Thymus (tissue), 11 donors: ENCODE data around the gene MAPK12. TPM values are rescaled to one million over a fixed set of nuclear protein-coding genes. Genes with fewer than 3 reads are reported as not detected.
A peak's percentile ranks its signal among the peaks of the same experiment; 100 is the strongest.

Source experiments
- DNase-seq, 9 donors: peaks; one replicate each; pipeline ENCODE4 v3.0.0-alpha.2; 2013; ENCODE audit warnings: low spot score in 9 of 9, low read depth in 6 of 9, missing footprints in 1 of 9
- H3K27ac ChIP-seq, 2 donors: one replicate each; pipeline ENCODE4 v1.5.1; 2013; ENCODE audit warnings: control low read depth in 1 of 2, low read depth in 1 of 2, low read length in 1 of 2, mild to moderate bottlenecking in 1 of 2, moderate library complexity in 1 of 2
- H3K27me3 ChIP-seq, 2 donors: one replicate each; pipeline ENCODE4 v1.5.1; 2013; ENCODE audit warnings: low read length in 1 of 2; ENCODE audit not compliant: control insufficient read depth in 2 of 2, insufficient read depth in 1 of 2
- H3K36me3 ChIP-seq, 2 donors: one replicate each; pipeline ENCODE4 v1.5.1; 2013; ENCODE audit warnings: low read length in 1 of 2, mild to moderate bottlenecking in 1 of 2, moderate library complexity in 1 of 2; ENCODE audit not compliant: control insufficient read depth in 2 of 2, insufficient read depth in 2 of 2
- H3K4me1 ChIP-seq, 2 donors: one replicate each; pipeline ENCODE4 v1.5.1; 2013; ENCODE audit warnings: low read length in 2 of 2; ENCODE audit not compliant: control insufficient read depth in 2 of 2, insufficient read depth in 2 of 2
- H3K4me3 ChIP-seq, 2 donors: one replicate each; pipeline ENCODE4 v1.5.1; 2013; ENCODE audit warnings: low read length in 2 of 2, control low read depth in 1 of 2, mild to moderate bottlenecking in 1 of 2
- H3K9me3 ChIP-seq, 2 donors: one replicate each; pipeline ENCODE4 v1.5.1; 2013; ENCODE audit warnings: low read length in 1 of 2, mild to moderate bottlenecking in 1 of 2; ENCODE audit not compliant: control insufficient read depth in 2 of 2, insufficient read depth in 1 of 2
- WGBS: extraction: QIAGEN DNeasy Blood & Tissue Kit; methylation state at CpG from one replicate; pipeline ENCODE4 v1.1.7; 2013; 5-methylcytosine and 5-hydroxymethylcytosine counted together
- polyA plus RNA-seq: library from polyadenylated mRNA; stranded (reverse); fragments of 200-250 nt; gene quantifications from one replicate; pipeline ENCODE4 v1.2.3, GENCODE V29; 2013
- total RNA-seq: library from RNA; stranded (reverse); fragments of 120-200 nt; gene quantifications from one replicate; pipeline ENCODE4 v1.2.4, GENCODE V29; 2013
- donor health status: healthy.

The MAPK12 gene
- total and polyA plus RNA-seq, 2 donors = 2.2 to 8.2 TPM

DNA sequence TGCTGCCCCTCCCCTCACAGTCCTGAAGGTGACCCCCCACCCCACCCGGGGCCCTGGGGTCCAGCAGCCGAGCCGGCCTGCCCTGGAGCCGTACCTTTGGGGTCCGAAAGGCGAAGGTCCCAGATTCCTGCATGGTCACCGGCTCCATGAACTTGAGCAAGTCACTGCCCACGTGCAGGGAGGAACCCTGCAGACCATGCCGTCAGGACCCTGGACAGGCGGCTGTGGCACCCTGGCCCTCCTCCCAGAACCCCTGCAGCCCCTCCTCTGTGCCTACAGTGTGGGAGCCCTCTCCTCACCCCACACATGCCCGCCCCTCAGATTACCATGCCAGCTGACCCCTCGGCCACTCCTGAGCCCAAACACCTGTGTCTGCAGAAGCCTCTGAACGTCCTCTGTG is 23.0 kb upstream of the MAPK12 start:
- 94% methylated on average over 13 of the region's 13 CpGs for WGBS
- DNase-seq = no peak
- Histone ChIP-seq H3K4me1 (no peaks in the 10 kb centered on the region), H3K27ac (no peak overlapping the region), H3K27me3 (no peaks in the 10 kb centered on the region), H3K4me3 (no peak overlapping the region), H3K36me3 (no peaks in the 10 kb centered on the region), H3K9me3 (no peaks in the 10 kb centered on the region)

DNA sequence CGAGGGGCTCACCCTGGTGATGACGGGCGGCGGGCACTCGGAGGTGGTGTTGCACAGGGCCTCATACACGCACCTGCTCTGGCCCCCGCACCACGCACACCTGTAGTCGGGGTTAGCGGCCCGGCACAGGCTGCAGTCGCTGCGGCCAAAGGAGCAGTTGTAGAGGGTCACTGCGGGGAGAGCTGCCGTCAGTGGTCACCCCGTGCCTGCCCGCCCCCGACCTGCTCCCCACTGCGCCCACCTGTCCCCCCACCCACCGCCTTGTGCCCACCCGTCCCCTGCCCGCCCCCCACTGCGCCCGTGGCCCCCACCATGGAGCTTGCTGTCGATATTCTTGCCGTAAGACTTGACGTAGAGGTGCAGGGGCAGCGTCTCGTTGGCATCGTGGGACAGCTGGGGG is 22.3 kb upstream of the MAPK12 start:
- no peak for DNase-seq
- Histone ChIP-seq H3K27me3 (no peaks in the 10 kb centered on the region), H3K4me1 (no peaks in the 10 kb centered on the region), H3K27ac (no peak overlapping the region), H3K9me3 (no peaks in the 10 kb centered on the region), H3K4me3 (no peak overlapping the region), H3K36me3 (no peaks in the 10 kb centered on the region)
- WGBS = 97% methylated on average over 30 of the region's 30 CpGs

DNA sequence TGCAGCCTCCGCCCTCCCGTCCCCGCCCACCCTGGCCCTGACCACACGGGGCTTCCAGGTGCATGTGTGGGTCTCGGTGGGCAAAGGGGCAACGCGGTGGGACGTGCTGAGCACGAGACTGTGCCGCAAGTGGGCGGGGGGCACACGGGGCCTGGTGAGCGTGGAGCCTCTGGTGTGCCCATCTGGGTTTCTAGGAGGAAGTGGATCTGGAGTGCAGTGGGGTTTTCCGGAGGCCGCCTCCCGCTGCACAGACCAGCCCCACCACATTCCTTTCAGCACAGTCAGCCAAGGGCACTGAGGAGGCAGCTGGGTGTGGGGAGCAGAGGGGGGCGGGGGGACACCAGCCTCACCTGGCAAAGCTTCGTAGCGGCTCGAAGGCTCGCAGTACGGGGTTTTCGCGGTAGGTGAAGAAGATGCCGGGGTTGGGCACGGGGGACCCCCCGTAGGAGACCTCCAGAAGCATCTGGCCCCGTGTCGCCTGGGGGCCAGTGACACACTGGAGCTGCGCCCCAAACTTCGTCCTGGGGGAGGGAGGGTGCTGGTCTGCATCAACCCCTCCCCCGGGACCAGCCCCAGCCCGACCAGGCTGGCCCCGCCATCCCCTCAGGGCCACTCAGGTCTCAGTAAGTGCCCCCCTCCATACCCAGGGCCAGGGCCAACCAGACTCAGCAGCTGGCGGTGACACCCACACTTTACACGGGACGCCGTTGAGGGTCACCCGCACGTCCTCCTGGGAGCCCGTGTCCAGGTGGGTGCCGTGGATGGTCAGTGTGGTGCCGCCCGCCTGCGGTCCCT is 21.1 kb upstream of the MAPK12 start:
- no peak overlapping the region for H3K4me3 ChIP-seq

DNA sequence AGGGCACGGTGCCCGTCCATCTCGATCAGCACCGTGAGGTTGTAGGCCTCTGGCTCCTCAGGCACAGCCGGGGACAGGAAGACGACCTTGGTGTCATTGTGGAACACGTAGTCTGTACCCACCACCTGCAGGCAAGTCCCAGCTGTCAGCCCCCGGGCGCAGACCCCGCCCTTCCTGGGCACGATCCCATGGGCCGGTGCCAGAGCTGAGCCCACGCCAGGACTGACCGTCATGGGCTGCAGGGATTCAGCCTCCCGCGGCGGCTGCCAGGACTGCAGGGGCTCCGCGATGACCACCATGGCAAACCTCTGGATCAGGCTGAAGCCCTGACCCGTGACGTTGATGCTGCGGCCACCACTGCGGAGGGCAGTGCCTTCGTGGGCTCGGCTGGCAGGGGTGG is 20.5 kb upstream of the MAPK12 start:
- H3K4me1 ChIP-seq = no peaks in the 10 kb centered on the region
- peak overlapping the region in 1 of 2 donors; percentile 9 for H3K27ac ChIP-seq
- H3K9me3 ChIP-seq = no peaks in the 10 kb centered on the region
- WGBS = 94% methylated on average over 25 of the region's 25 CpGs
- H3K36me3 ChIP-seq = no peaks in the 10 kb centered on the region
- H3K4me3 ChIP-seq = no peak overlapping the region
- no peaks in the 10 kb centered on the region for H3K27me3 ChIP-seq
- DNase-seq = no peak

More for the DNA sequence above, 21.1 kb upstream of the MAPK12 start:
- WGBS = 90% methylated on average over 45 of the region's 45 CpGs
- Histone ChIP-seq H3K27ac (no peak overlapping the region), H3K4me1 (no peaks in the 10 kb centered on the region), H3K27me3 (no peaks in the 10 kb centered on the region), H3K9me3 (no peaks in the 10 kb centered on the region), H3K36me3 (no peaks in the 10 kb centered on the region)
- DNase-seq = no peak

DNA sequence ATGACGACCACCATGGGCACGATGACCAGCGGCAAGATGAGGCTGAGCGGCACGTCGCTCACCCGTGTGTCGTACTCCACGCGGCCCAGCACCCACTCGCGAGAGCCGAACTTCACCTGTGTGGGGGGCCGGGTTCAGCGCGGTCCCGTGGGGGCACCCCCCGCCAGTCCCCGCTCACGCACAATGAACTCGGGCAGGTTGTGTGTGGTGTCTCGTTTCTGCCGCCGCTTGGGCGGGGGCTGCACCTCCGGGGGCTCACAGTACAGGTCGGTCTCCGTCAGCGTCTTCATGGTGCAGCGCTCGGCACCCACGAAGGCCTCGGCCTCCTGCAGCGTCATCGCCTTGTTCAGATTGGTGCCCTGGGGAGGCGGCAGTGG is 19.9 kb upstream of the MAPK12 start:
- no peak for DNase-seq
- Histone ChIP-seq H3K36me3 (no peaks in the 10 kb centered on the region), H3K4me1 (no peaks in the 10 kb centered on the region), H3K27ac (no peak overlapping the region), H3K9me3 (peaks cover 0 to 2% of the 10 kb centered on the region in 2 donors), H3K27me3 (no peaks in the 10 kb centered on the region), H3K4me3 (no peak overlapping the region)
- WGBS = 95% methylated on average over 36 of the region's 36 CpGs

DNA sequence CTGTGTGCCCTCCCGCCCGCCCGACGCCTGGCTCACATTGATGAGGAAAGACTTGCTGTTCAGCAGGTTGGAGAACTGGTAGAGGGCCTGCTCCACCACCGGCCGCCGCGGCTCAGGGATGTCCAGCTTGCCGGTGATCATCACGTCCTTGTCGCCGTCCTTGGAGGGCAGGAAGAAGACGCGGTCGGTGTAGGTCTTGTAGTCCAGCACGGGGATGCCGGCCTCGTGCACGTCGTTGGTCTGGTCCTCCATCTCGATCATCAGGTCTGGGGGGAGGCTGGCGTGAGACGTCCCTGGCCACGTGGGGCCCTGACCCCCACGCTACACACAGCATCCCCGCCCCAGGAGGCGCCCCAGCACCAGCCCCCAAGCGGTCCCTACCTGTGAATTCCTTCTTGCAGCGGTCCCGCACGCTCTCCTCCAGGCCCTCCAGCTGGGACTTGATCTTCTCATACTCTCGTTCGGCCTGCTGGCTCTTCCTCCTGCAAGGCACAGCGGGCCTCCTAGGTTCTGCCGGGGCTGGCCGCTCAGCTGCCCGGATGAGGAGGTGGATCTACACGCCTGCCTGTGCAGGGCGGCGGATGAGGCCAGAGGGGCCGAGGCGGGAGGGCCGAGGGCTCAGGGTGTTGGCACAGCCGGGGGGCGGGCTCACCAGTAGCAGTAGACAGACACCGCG is 19.4 kb upstream of the MAPK12 start:
- H3K27me3 ChIP-seq = no peaks in the 10 kb centered on the region
- no peak overlapping the region for H3K4me3 ChIP-seq
- no peaks in the 10 kb centered on the region for H3K36me3 ChIP-seq
- H3K9me3 ChIP-seq = peaks cover under 1 to 8% of the 10 kb centered on the region in 2 donors
- H3K27ac ChIP-seq = no peak overlapping the region
- WGBS = 97% methylated on average over 47 of the region's 47 CpGs
- no peak for DNase-seq
- no peaks in the 10 kb centered on the region for H3K4me1 ChIP-seq

DNA sequence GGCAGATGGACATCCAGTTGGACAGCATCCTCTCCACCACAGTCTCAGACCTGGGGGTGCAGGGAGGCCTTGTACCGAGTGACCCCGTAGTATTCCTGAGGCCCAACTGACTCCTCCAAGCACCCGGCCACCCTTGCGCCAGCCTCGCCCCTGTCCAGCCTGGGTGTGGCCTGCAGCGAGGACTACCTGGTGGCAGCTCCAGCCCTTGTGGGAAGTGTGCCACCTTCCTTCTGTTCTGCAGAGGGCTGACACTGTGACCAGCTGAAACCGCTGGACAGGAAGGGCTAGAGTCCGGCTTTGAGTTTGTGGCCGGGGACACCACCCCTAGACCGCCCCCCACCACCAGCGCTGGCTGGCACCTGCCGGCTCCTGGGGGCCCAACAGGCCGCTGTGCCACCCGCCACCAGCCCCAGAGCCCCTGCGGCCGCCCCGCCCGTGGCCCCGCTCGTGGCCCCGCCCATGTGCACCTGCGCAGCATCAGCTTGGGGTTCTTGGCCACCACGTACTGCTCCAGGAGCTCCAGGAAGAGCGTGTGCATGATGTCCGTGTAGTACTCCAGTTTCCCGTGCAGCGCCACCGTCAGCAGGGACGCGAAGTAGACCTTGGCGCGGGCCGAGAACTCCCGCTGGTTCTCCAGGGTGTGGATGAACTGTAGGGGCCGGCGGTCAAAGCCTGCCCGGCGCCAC is 18.7 kb upstream of the MAPK12 start:
- H3K4me1 ChIP-seq = no peaks in the 10 kb centered on the region
- H3K36me3 ChIP-seq = no peaks in the 10 kb centered on the region
- peaks cover 1 to 9% of the 10 kb centered on the region in 2 donors for H3K9me3 ChIP-seq
- no peak for DNase-seq
- no peak overlapping the region for H3K27ac ChIP-seq
- WGBS = 96% methylated on average over 38 of the region's 38 CpGs
- no peaks in the 10 kb centered on the region for H3K27me3 ChIP-seq
- no peak overlapping the region for H3K4me3 ChIP-seq

DNA sequence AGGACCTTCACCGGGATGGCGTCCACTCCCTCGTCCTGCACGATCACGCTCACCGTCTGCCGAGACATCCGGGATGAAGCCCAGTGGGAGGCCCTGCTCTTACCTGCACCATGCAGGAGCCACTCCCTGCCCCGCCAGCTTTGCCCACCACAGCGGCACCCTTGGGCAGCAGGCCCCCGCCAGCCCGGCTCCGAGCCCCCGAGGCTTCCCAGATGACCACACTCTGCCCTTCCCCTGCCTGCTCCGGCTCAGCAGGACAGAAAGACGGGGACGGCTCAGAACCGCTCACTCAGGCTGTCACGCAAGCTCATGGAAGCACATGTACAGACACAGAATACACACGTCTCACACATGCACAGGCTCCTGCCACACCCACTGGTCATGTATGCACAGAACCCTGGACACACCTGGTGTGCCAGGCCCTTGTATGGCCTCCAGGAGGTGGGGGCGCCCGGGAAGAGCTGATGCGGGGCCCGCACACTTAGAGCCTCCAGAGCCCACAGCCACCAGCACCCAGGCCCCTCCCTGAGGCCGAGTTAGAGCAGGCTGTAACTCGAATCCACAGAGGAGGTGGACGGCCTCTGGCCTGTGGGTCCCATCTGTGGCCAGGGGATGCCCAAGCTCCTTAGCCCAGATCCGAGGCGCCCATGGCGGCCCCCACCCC is 17.6 kb upstream of the MAPK12 start:
- Histone ChIP-seq H3K36me3 (no peaks in the 10 kb centered on the region), H3K27me3 (peaks cover 0 to 3% of the 10 kb centered on the region in 2 donors), H3K27ac (no peak overlapping the region), H3K4me1 (no peaks in the 10 kb centered on the region), H3K9me3 (peaks cover 1 to 9% of the 10 kb centered on the region in 2 donors), H3K4me3 (no peak overlapping the region)
- DNase-seq = no peak
- 96% methylated on average over 30 of the region's 30 CpGs for WGBS
